Activated B cell treated with CpG ODN at 0.5 μM for 24 hours (primary cell): ENCODE results near the gene BABAM2. TPM values are rescaled to one million over a fixed set of nuclear protein-coding genes. Genes with fewer than 3 reads are reported as not detected.

ENCODE experiments used
- ATAC-seq: fragments of 200-7000 bp; cut with Tn5 transposase; one replicate; pipeline ENCODE4 v1.10.0; 2021; ENCODE audit warnings: low read depth, mild to moderate bottlenecking, moderate library complexity
- CTCF ChIA-PET: fragments of 350-600 bp; sonication (Branson Sonifier 250); formaldehyde crosslinking; loops from one replicate; lab custom pipeline; 2021; ENCODE audit warnings: antibody characterized with exemption; lab: Charles Lee
- POLR2A ChIA-PET: fragments of 350-600 bp; sonication (Branson Sonifier 250); formaldehyde crosslinking; loops from one replicate; lab custom pipeline; 2021; ENCODE audit warnings: antibody characterized with exemption; lab: Charles Lee
- DNase-seq: peaks from one replicate; pipeline ENCODE4 v3.0.0; 2022
- H3K27ac Mint-ChIP-seq: one replicate; pipeline ENCODE4 v1.8.0; 2020; ENCODE audit warnings: mixed read lengths
- H3K27me3 Mint-ChIP-seq: one replicate; pipeline ENCODE4 v1.8.0; 2021; ENCODE audit warnings: mixed read lengths
- H3K36me3 Mint-ChIP-seq: one replicate; pipeline ENCODE4 v1.8.0; 2021; ENCODE audit warnings: low read depth, mixed read lengths
- H3K4me1 Mint-ChIP-seq: one replicate; pipeline ENCODE4 v1.8.0; 2021; ENCODE audit warnings: mixed read lengths
- H3K4me3 Mint-ChIP-seq: one replicate; pipeline ENCODE4 v1.8.0; 2020; ENCODE audit warnings: mild to moderate bottlenecking, mixed read lengths
- H3K9me3 Mint-ChIP-seq: one replicate; pipeline ENCODE4 v1.8.0; 2020; ENCODE audit warnings: mixed read lengths
- intact Hi-C: fragments of 100-400 bp; cut with micrococcal nuclease; formaldehyde crosslinking; loops from one replicate; pipeline ENCODE4 v1.15.1; 2024
- total RNA-seq: library from RNA; stranded (reverse); gene quantifications from 2 replicates; pipeline ENCODE4 v1.2.3, GENCODE V29; 2022
- TF ChIP-seq, protein P1 (sequence below): fragments of 200-600 bp; IDR thresholded peaks from one replicate; pipeline ENCODE4 v1.8.0; 2022; ENCODE audit warnings: antibody characterized with exemption, mild to moderate bottlenecking

BABAM2 gene
- total RNA-seq, 1 donor from 2014 or later: 55.6 TPM

DNA sequence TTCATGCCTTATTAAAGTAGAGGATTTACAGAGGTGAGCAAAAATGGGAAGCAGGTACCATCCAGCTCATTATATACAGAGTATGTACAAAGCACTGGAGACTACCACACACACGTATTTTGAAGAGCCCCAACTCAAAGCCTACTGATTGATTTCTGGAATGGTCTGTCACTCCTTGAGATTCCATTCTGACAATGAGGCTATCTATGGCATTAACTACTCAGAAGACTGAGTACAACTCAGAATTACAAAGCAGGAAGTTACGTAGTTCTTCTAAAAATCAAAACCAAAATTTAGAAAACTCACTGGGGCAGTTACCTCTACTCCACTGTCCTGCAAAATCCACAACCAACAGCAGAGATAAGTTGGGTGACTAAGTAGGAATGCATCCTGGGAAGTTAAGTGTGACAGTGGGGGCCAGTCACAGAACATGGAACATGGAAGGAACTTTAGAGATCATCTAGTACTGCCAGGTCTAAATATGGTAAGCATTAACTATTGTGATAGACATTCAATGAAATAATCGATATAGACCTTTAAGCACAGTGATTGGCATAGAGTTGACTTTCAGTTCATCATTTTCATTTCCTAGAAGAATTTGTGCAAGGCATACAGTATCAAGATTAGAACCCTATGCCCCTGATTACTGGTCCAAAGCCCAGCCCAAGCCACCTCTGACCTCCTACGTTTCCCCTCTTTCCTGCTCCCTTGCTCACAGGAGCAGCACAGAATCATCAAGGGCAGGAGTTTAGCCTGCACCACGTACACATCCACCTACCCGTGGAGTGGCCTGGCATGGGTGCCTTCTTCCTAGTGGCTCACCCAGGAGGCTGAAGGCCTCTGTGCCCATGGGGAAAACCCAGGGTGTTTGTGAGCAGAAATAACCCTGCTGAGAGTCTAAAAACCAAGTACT lies 422.0 kb downstream of the BABAM2 start:
- no peak overlapping the region for H3K27ac Mint-ChIP-seq
- peaks cover 35% of the 10 kb centered on the region for H3K36me3 Mint-ChIP-seq
- intact Hi-C loops: no loop called here
- no peaks in the 10 kb centered on the region for H3K4me1 Mint-ChIP-seq
- TF ChIP-seq, protein P1, sequence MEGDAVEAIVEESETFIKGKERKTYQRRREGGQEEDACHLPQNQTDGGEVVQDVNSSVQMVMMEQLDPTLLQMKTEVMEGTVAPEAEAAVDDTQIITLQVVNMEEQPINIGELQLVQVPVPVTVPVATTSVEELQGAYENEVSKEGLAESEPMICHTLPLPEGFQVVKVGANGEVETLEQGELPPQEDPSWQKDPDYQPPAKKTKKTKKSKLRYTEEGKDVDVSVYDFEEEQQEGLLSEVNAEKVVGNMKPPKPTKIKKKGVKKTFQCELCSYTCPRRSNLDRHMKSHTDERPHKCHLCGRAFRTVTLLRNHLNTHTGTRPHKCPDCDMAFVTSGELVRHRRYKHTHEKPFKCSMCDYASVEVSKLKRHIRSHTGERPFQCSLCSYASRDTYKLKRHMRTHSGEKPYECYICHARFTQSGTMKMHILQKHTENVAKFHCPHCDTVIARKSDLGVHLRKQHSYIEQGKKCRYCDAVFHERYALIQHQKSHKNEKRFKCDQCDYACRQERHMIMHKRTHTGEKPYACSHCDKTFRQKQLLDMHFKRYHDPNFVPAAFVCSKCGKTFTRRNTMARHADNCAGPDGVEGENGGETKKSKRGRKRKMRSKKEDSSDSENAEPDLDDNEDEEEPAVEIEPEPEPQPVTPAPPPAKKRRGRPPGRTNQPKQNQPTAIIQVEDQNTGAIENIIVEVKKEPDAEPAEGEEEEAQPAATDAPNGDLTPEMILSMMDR: no peak
- POLR2A ChIA-PET: no interaction called here
- CTCF ChIA-PET: no interaction called here
- no peak for ATAC-seq
- H3K27me3 Mint-ChIP-seq: no peaks in the 10 kb centered on the region
- no peak for DNase-seq
- no peak overlapping the region for H3K4me3 Mint-ChIP-seq
- no peaks in the 10 kb centered on the region for H3K9me3 Mint-ChIP-seq

DNA sequence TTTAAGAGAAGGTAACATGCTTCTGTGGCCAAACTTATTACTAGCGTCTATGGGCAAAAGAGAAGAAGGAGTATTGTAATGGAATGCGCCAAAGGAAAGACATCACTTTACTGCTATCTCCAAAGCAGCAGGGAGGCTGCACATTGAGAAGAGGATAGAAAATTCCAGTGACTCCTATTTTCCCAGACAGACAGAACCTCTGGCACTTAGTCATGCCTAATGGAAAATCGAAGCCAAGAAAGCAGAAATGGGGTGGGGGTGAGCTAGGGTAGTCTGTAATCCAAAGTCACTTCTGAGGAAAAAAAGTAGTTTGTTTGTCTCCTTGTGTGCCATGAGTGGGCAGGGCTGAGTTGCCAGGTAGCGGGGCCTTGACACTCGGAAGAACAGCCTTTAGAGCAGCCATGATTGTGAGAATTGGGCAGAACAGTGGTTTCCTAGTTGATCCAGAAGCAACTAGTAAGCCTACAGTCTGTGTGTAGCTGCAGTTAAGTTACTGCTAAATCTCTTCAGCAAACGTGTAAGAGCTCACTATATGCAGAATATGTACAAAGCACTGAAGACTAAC lies 422.8 kb downstream of the BABAM2 start:
- Mint-ChIP-seq H3K27ac (no peak overlapping the region), H3K9me3 (no peaks in the 10 kb centered on the region), H3K4me1 (no peaks in the 10 kb centered on the region), H3K27me3 (no peaks in the 10 kb centered on the region), H3K4me3 (no peak overlapping the region), H3K36me3 (peaks cover 31% of the 10 kb centered on the region)
- DNase-seq: no peak
- ChIA-PET POLR2A (no interaction called here), CTCF (no interaction called here)
- no peak for ATAC-seq
- intact Hi-C loops: no loop called here
- TF ChIP-seq, protein P1: no peak

DNA sequence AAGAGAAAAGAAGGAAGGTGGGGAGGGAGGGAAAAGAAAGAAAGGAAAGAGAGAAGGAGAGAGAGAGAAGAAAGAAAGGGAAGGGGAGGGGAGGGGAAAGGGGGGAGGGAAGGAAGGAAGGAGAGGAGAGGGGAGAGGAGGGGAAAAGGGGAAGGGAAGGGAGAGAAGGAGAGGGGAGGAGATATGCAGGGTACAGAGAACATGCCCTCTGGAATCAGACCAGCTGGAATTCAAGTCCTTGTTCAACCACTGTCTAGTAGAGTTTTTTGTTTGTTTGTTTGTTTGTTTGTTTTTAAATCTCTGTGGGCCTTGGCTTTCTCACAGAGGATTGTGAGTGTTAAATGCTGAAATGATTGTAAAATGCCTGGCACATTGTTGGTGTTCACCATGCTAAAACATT lies 424.4 kb downstream of the BABAM2 start:
- DNase-seq (no peak), ATAC-seq (no peak)
- no peaks in the 10 kb centered on the region for H3K4me1 Mint-ChIP-seq
- intact Hi-C loops: no loop called here
- ChIA-PET CTCF (no interaction called here), POLR2A (no interaction called here)
- no peaks in the 10 kb centered on the region for H3K27me3 Mint-ChIP-seq
- H3K36me3 Mint-ChIP-seq: peaks cover 24% of the 10 kb centered on the region
- H3K9me3 Mint-ChIP-seq: no peaks in the 10 kb centered on the region
- no peak overlapping the region for H3K27ac Mint-ChIP-seq
- TF ChIP-seq, protein P1: no peak
- no peak overlapping the region for H3K4me3 Mint-ChIP-seq

DNA sequence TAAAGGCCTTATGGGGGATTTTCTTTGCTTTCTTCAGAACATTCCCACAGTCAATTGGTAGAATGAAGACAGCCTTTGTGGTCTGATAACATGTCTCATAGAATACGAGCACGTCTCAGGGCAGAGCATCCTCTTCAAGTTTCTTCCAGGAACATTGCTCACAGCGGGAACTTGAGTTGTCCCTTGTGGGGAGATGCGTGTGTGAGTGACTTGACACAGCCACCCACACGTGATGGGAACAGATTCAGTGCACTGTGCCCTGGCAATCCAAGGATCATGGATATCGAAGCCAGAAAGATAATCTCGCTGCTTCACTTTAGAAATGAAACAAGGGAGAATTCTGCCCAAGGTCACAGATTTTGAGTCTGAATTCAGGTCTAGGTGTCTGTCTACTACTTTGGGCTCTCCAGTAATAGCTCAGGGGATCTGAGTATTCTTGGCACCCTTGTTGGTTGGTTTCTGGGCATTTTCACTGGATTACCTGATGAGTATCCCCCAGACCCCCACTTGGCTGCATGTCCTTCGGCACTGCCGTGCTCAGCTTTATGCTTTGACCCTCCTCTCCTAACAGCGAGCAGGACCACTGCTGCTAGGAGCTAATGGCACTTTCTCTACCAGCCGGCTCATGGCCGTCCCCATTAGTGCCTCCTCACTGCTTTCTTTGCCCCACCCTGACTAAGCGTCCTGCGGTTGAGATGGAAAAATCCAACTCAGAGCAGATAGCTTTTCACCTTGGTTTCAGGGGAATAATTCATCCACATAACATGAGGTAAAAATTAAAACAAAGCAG lies 426.2 kb downstream of the BABAM2 start:
- CTCF ChIA-PET: no interaction called here
- POLR2A ChIA-PET: no interaction called here
- peaks cover 16% of the 10 kb centered on the region for H3K36me3 Mint-ChIP-seq
- H3K4me1 Mint-ChIP-seq: no peaks in the 10 kb centered on the region
- TF ChIP-seq, protein P1: no peak
- H3K4me3 Mint-ChIP-seq: no peak overlapping the region
- intact Hi-C loops: no loop called here
- H3K27me3 Mint-ChIP-seq: no peaks in the 10 kb centered on the region
- H3K9me3 Mint-ChIP-seq: no peaks in the 10 kb centered on the region
- no peak overlapping the region for H3K27ac Mint-ChIP-seq
- DNase-seq: no peak
- ATAC-seq: no peak

DNA sequence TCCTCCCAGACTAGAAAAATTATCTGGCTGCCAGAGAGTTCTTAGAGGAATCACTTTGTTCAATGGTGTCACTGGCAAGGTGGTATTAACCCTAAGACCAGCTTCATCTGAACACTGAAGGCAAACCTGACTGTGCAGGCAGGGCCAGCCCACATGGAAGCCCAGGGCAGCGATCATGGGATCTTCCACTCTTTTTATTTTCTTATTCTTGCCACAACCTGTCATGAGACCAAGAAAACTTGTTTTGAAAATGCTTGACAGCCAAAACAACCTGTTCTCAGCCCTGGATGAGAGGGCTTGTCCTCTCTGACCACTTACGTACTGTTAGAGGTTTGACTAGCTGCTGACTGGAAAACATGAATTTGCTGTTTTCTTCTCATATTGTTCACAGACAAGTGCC lies 426.9 kb downstream of the BABAM2 start:
- CTCF ChIA-PET: no interaction called here
- no peak overlapping the region for H3K27ac Mint-ChIP-seq

More for the DNA sequence above, 426.9 kb downstream of the BABAM2 start:
- no peaks in the 10 kb centered on the region for H3K4me1 Mint-ChIP-seq
- H3K4me3 Mint-ChIP-seq: no peak overlapping the region
- H3K36me3 Mint-ChIP-seq: peaks cover 12% of the 10 kb centered on the region
- POLR2A ChIA-PET: no interaction called here
- intact Hi-C loops: no loop called here
- ATAC-seq (no peak), DNase-seq (no peak)
- TF ChIP-seq, protein P1: no peak
- no peaks in the 10 kb centered on the region for H3K27me3 Mint-ChIP-seq
- no peaks in the 10 kb centered on the region for H3K9me3 Mint-ChIP-seq
